ENCODE results near the gene DLG2. TPM values are rescaled to one million over a fixed set of nuclear protein-coding genes. Genes with fewer than 3 reads are reported as not detected.

The DLG2 gene
- total RNA-seq, 1 donor from 2014 or later: 5.9 TPM

GRCh38 chr11:83663446-83663845 is 1963.7 kb downstream of the DLG2 start:
- TF ChIP-seq CTCF (conservative IDR thresholded peaks at IDR 0.05): no peak
- no peaks in the 10 kb centered on the region for H3K27me3 Mint-ChIP-seq
- H3K4me3 Mint-ChIP-seq: no peak overlapping the region
- H3K27ac Mint-ChIP-seq: no peak overlapping the region
- no peaks in the 10 kb centered on the region for H3K9me3 Mint-ChIP-seq
- H3K4me1 Mint-ChIP-seq (ENCODE audit: unreplicated experiment): peaks cover 5% of the 10 kb centered on the region
- no peaks in the 10 kb centered on the region for H3K36me3 Mint-ChIP-seq
- no peak for DNase-seq (ENCODE audit: extremely low spot score, unreplicated experiment)

GRCh38 chr11:83662494-83662893 is 1964.7 kb downstream of the DLG2 start:
- DNase-seq (ENCODE audit: extremely low spot score, unreplicated experiment): no peak
- Mint-ChIP-seq H3K4me3 (no peak overlapping the region), H3K27ac (no peak overlapping the region), H3K36me3 (no peaks in the 10 kb centered on the region), H3K4me1 (ENCODE audit: unreplicated experiment) (peaks cover 5% of the 10 kb centered on the region), H3K9me3 (no peaks in the 10 kb centered on the region), H3K27me3 (no peaks in the 10 kb centered on the region)
- TF ChIP-seq CTCF (conservative IDR thresholded peaks at IDR 0.05): no peak

GRCh38 chr11:83661491-83662350 is 1965.4 kb downstream of the DLG2 start:
- Mint-ChIP-seq H3K4me1 (ENCODE audit: unreplicated experiment) (peaks cover 5% of the 10 kb centered on the region), H3K4me3 (no peak overlapping the region), H3K36me3 (no peaks in the 10 kb centered on the region), H3K9me3 (no peaks in the 10 kb centered on the region), H3K27ac (no peak overlapping the region), H3K27me3 (no peaks in the 10 kb centered on the region)
- TF ChIP-seq CTCF (conservative IDR thresholded peaks at IDR 0.05): no peak
- no peak for DNase-seq (ENCODE audit: extremely low spot score, unreplicated experiment)

- no peak for TF ChIP-seq CTCF (conservative IDR thresholded peaks at IDR 0.05)
- Mint-ChIP-seq H3K4me3 (no peak overlapping the region), H3K27me3 (no peaks in the 10 kb centered on the region), H3K9me3 (no peaks in the 10 kb centered on the region), H3K4me1 (ENCODE audit: unreplicated experiment) (peaks cover 5% of the 10 kb centered on the region), H3K36me3 (no peaks in the 10 kb centered on the region), H3K27ac (no peak overlapping the region)
- no peak for DNase-seq (ENCODE audit: extremely low spot score, unreplicated experiment)
These were observed 1967.7 kb downstream of the DLG2 start for GRCh38 chr11:83659466-83659865.

- no peaks in the 10 kb centered on the region for H3K4me1 Mint-ChIP-seq (ENCODE audit: unreplicated experiment)
- no peaks in the 10 kb centered on the region for H3K36me3 Mint-ChIP-seq
- no peak for TF ChIP-seq CTCF (conservative IDR thresholded peaks at IDR 0.05)
- DNase-seq (ENCODE audit: extremely low spot score, unreplicated experiment): no peak
- no peak overlapping the region for H3K4me3 Mint-ChIP-seq
- no peaks in the 10 kb centered on the region for H3K9me3 Mint-ChIP-seq
- H3K27me3 Mint-ChIP-seq: no peaks in the 10 kb centered on the region
- H3K27ac Mint-ChIP-seq: no peak overlapping the region
These were observed 1970.3 kb downstream of the DLG2 start for GRCh38 chr11:83656796-83657330.
